ENCODE data around the gene BRI3. TPM values are rescaled to one million over a fixed set of nuclear protein-coding genes. Genes with fewer than 3 reads are reported as not detected.

BRI3 gene
- total and polyA plus RNA-seq, 10 of the 15 experiments (the other 5 are each of a cell fraction or from before 2014, with no cell fraction given), result 4.5 to 56.3 (median 21.5) TPM

GRCh38 chr7:98251601-98252424 lies 29.7 kb upstream of the BRI3 start, which contains the start of gene TECPR1 (continued):
- no peak for TF ChIP-seq JUND (IDR thresholded peaks at IDR 0.05; ENCODE audit: low read depth, low read length)
- TF ChIP-seq ATF3 (IDR thresholded peaks at IDR 0.05; ENCODE audit: borderline replicate concordance, extremely low read depth, low read depth, low read length), result no peak
- TF ChIP-seq, protein P1, sequence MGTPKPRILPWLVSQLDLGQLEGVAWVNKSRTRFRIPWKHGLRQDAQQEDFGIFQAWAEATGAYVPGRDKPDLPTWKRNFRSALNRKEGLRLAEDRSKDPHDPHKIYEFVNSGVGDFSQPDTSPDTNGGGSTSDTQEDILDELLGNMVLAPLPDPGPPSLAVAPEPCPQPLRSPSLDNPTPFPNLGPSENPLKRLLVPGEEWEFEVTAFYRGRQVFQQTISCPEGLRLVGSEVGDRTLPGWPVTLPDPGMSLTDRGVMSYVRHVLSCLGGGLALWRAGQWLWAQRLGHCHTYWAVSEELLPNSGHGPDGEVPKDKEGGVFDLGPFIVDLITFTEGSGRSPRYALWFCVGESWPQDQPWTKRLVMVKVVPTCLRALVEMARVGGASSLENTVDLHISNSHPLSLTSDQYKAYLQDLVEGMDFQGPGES (IDR thresholded peaks at IDR 0.05), result peak; percentile 74
- TF ChIP-seq RELA (IDR thresholded peaks at IDR 0.05; ENCODE audit: borderline replicate concordance, partially characterized antibody), result no peak
- no peak for TF ChIP-seq STAT1 (conservative IDR thresholded peaks at IDR 0.05)
- no peak for TF ChIP-seq SREBF1 (IDR thresholded peaks at IDR 0.05; ENCODE audit: low read length)
- no peak for TF ChIP-seq ZNF384 (IDR thresholded peaks at IDR 0.05; ENCODE audit: borderline replicate concordance, low read depth, low read length)
- no peak for TF ChIP-seq ETV6 (conservative IDR thresholded peaks at IDR 0.05 in 1 of 2, IDR thresholded peaks at IDR 0.05 in 1 of 2; ENCODE audit: borderline replicate concordance in 1 of 2, low read depth in 1 of 2)
- TF ChIP-seq, protein P2, sequence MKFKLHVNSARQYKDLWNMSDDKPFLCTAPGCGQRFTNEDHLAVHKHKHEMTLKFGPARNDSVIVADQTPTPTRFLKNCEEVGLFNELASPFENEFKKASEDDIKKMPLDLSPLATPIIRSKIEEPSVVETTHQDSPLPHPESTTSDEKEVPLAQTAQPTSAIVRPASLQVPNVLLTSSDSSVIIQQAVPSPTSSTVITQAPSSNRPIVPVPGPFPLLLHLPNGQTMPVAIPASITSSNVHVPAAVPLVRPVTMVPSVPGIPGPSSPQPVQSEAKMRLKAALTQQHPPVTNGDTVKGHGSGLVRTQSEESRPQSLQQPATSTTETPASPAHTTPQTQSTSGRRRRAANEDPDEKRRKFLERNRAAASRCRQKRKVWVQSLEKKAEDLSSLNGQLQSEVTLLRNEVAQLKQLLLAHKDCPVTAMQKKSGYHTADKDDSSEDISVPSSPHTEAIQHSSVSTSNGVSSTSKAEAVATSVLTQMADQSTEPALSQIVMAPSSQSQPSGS (IDR thresholded peaks at IDR 0.05; ENCODE audit: low read length), result no peak
- no peak for TF ChIP-seq ASH2L (IDR thresholded peaks at IDR 0.05; ENCODE audit: borderline replicate concordance, low read depth)
- TF ChIP-seq IKZF2 (IDR thresholded peaks at IDR 0.05), result no peak
- TF ChIP-seq E2F8 (IDR thresholded peaks at IDR 0.05; ENCODE audit: low read depth, partially characterized antibody), result no peak
- TF ChIP-seq ZBTB40 (IDR thresholded peaks at IDR 0.05; ENCODE audit: borderline replicate concordance), result peak; percentile 85
- TF ChIP-seq NRF1 (conservative IDR thresholded peaks at IDR 0.05; ENCODE audit: low read depth, low read length), result no peak
- peak; percentile 26 for TF ChIP-seq SIX5 (IDR thresholded peaks at IDR 0.05; ENCODE audit: low read depth, low read length, severe bottlenecking)
- TF ChIP-seq CBFB (IDR thresholded peaks at IDR 0.05; ENCODE audit: low read depth), result no peak
- TF ChIP-seq RUNX3 (IDR thresholded peaks at IDR 0.05; ENCODE audit: low read length), result peak; percentile 49; the same call in 1 of the 2 replicates
- no peak for TF ChIP-seq ZZZ3 (IDR thresholded peaks at IDR 0.05; ENCODE audit: control insufficient read depth, insufficient read length, low read depth)
- TF ChIP-seq KDM1A (IDR thresholded peaks at IDR 0.05; ENCODE audit: borderline replicate concordance), result no peak

Data from GM12878 (cell line).